ENCODE results near the gene TFR2. TPM values are rescaled to one million over a fixed set of nuclear protein-coding genes. Genes with fewer than 3 reads are reported as not detected.

Gene TFR2
- total and polyA plus RNA-seq, 9 of the 15 experiments (the other 6 are each of a cell fraction or from before 2014, with no cell fraction given): 3.8 to 123 (median 51.1) TPM

- peak; percentile 67 to 78 (median 68) for TF ChIP-seq CTCF (IDR thresholded peaks at IDR 0.05 in 2 of 3, conservative IDR thresholded peaks at IDR 0.05 in 1 of 3; ENCODE audit: insufficient read depth in 2 of 3, low read depth in 1 of 3, low read length in 3 of 3)
- TF ChIP-seq, protein P1, sequence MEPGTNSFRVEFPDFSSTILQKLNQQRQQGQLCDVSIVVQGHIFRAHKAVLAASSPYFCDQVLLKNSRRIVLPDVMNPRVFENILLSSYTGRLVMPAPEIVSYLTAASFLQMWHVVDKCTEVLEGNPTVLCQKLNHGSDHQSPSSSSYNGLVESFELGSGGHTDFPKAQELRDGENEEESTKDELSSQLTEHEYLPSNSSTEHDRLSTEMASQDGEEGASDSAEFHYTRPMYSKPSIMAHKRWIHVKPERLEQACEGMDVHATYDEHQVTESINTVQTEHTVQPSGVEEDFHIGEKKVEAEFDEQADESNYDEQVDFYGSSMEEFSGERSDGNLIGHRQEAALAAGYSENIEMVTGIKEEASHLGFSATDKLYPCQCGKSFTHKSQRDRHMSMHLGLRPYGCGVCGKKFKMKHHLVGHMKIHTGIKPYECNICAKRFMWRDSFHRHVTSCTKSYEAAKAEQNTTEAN (CRISPR knock-in tag; IDR thresholded peaks at IDR 0.05): no peak
- TF ChIP-seq, protein P2, sequence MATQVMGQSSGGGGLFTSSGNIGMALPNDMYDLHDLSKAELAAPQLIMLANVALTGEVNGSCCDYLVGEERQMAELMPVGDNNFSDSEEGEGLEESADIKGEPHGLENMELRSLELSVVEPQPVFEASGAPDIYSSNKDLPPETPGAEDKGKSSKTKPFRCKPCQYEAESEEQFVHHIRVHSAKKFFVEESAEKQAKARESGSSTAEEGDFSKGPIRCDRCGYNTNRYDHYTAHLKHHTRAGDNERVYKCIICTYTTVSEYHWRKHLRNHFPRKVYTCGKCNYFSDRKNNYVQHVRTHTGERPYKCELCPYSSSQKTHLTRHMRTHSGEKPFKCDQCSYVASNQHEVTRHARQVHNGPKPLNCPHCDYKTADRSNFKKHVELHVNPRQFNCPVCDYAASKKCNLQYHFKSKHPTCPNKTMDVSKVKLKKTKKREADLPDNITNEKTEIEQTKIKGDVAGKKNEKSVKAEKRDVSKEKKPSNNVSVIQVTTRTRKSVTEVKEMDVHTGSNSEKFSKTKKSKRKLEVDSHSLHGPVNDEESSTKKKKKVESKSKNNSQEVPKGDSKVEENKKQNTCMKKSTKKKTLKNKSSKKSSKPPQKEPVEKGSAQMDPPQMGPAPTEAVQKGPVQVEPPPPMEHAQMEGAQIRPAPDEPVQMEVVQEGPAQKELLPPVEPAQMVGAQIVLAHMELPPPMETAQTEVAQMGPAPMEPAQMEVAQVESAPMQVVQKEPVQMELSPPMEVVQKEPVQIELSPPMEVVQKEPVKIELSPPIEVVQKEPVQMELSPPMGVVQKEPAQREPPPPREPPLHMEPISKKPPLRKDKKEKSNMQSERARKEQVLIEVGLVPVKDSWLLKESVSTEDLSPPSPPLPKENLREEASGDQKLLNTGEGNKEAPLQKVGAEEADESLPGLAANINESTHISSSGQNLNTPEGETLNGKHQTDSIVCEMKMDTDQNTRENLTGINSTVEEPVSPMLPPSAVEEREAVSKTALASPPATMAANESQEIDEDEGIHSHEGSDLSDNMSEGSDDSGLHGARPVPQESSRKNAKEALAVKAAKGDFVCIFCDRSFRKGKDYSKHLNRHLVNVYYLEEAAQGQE (IDR thresholded peaks at IDR 0.05; ENCODE audit: borderline replicate concordance): peak; percentile 34; the same call in 1 of the 2 replicates
- TF ChIP-seq, protein P2 (CRISPR knock-in tag; IDR thresholded peaks at IDR 0.05; ENCODE audit: low read depth): no peak
- 0 out of 4 replicates have a peak, but pooled peaks of 1 of the 2 experiments have one; percentile 16 for TF ChIP-seq RCOR1 (IDR thresholded peaks at IDR 0.05; ENCODE audit: borderline replicate concordance in 1 of 2, low read depth in 2 of 2, low read length in 2 of 2)
- no peak for TF ChIP-seq ZSCAN32 (CRISPR knock-in tag; IDR thresholded peaks at IDR 0.05)
- TF ChIP-seq RAD21 (CRISPR knock-in tag; conservative IDR thresholded peaks at IDR 0.05 in 1 of 2, IDR thresholded peaks at IDR 0.05 in 1 of 2): peak; percentile 49 to 63
- TF ChIP-seq ZNF764 (CRISPR knock-in tag; IDR thresholded peaks at IDR 0.05; ENCODE audit: low read depth): peak; percentile 93
- TF ChIP-seq PTRF (tag; IDR thresholded peaks at IDR 0.05): no peak
- no peak for TF ChIP-seq SRSF7 (optimal IDR thresholded peaks at IDR 0.05; ENCODE audit: low read depth, low read length)
- TF ChIP-seq LARP7 (IDR thresholded peaks at IDR 0.05): no peak
Observed at GRCh38 chr7:100588438-100588837, 52.9 kb downstream of the TFR2 start (continued).

Measured in K562 (cell line).